ENCODE results near the gene IRF2BP2. TPM values are rescaled to one million over a fixed set of nuclear protein-coding genes. Genes with fewer than 3 reads are reported as not detected.

Gene IRF2BP2
- total and polyA plus RNA-seq, 2 of the 13 experiments (the other 11 are each of a cell fraction or from before 2014, with no cell fraction given): 140 to 147 TPM

DNA sequence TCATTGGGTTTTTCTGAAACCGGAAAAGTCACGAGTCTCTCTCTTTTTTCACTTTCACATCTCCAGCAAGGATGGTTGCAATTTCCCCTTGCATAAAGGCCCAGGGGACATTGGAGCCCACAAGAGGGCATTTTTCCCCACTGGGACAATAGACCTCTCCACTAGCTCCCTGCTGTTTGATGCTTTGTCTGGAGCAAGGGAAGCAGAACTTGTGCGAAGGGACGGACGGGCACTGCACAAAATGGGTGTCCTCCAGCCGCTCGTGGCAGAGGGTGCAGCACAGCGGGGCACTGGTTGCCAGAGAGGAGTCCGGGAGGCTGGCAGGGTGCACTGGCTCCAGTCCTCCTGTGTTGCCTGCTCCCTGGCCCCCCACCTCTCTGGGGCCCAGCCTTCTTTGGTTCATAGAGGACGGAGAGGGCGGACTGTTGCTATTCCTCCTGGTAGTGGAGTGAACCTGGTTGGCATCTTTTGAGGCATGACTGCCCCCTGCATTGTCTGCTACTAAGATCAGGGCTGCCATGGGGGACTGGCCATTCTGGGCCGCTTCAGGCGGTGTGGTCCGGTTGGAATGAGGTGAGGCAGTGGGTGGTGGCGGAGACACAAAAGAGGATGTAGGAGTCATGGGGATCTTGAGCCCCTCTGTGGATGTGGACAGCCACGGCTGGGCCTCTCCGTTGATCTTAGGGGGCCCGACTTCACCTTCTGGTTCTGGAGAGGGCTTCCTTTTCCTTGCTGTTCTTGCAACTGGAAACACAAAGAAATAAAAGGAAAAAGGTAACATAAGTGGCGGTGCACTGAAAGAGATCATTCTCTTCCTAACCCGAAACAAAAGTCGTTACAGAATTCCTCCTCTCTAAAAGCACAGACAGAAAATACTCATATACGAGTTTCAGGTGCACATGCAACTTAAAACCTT, 2.6 kb downstream of the IRF2BP2 start (continued):
- TF ChIP-seq MAFK (conservative IDR thresholded peaks at IDR 0.05 in 1 of 2, IDR thresholded peaks at IDR 0.05 in 1 of 2; ENCODE audit: low read length in 2 of 2): no peak
- TF ChIP-seq PAWR (CRISPR knock-in tag; IDR thresholded peaks at IDR 0.05; ENCODE audit: borderline replicate concordance): no peak
- TF ChIP-seq, protein P1, sequence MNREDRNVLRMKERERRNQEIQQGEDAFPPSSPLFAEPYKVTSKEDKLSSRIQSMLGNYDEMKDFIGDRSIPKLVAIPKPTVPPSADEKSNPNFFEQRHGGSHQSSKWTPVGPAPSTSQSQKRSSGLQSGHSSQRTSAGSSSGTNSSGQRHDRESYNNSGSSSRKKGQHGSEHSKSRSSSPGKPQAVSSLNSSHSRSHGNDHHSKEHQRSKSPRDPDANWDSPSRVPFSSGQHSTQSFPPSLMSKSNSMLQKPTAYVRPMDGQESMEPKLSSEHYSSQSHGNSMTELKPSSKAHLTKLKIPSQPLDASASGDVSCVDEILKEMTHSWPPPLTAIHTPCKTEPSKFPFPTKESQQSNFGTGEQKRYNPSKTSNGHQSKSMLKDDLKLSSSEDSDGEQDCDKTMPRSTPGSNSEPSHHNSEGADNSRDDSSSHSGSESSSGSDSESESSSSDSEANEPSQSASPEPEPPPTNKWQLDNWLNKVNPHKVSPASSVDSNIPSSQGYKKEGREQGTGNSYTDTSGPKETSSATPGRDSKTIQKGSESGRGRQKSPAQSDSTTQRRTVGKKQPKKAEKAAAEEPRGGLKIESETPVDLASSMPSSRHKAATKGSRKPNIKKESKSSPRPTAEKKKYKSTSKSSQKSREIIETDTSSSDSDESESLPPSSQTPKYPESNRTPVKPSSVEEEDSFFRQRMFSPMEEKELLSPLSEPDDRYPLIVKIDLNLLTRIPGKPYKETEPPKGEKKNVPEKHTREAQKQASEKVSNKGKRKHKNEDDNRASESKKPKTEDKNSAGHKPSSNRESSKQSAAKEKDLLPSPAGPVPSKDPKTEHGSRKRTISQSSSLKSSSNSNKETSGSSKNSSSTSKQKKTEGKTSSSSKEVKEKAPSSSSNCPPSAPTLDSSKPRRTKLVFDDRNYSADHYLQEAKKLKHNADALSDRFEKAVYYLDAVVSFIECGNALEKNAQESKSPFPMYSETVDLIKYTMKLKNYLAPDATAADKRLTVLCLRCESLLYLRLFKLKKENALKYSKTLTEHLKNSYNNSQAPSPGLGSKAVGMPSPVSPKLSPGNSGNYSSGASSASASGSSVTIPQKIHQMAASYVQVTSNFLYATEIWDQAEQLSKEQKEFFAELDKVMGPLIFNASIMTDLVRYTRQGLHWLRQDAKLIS (CRISPR knock-in tag; IDR thresholded peaks at IDR 0.05): peak; percentile 99
- TF ChIP-seq ZNF136 (CRISPR knock-in tag; IDR thresholded peaks at IDR 0.05; ENCODE audit: low read depth): 0 out of 2 replicates have a peak, but pooled peaks have one; percentile 18
- peak; percentile 52; the same call in 1 of the 2 replicates for TF ChIP-seq HOXA5 (CRISPR knock-in tag; IDR thresholded peaks at IDR 0.05)
- TF ChIP-seq AKAP8 (CRISPR knock-in tag; IDR thresholded peaks at IDR 0.05): 0 out of 2 replicates have a peak, but pooled peaks have one; percentile 18
- no peak; the same call in 1 of the 2 replicates for TF ChIP-seq KDM5B (CRISPR knock-in tag; IDR thresholded peaks at IDR 0.05; ENCODE audit: borderline replicate concordance)
- TF ChIP-seq RBM39 (IDR thresholded peaks at IDR 0.05; ENCODE audit: low read depth, low read length, poor library complexity, severe bottlenecking): peak; percentile 77
- peak; percentile 40 for TF ChIP-seq ASH2L (IDR thresholded peaks at IDR 0.05; ENCODE audit: insufficient read length, low read depth, low read length)
- TF ChIP-seq RBFOX2 (IDR thresholded peaks at IDR 0.05; ENCODE audit: low read depth, low read length): peak; percentile 87
- peak; percentile 45 for TF ChIP-seq AGO1 (IDR thresholded peaks at IDR 0.05; ENCODE audit: low read depth, low read length, poor library complexity, severe bottlenecking)
- TF ChIP-seq ZNF232 (CRISPR knock-in tag; IDR thresholded peaks at IDR 0.05; ENCODE audit: borderline replicate concordance): peak; percentile 63; the same call in 1 of the 2 replicates
- TF ChIP-seq ZNF577 (CRISPR knock-in tag; IDR thresholded peaks at IDR 0.05; ENCODE audit: borderline replicate concordance, low read depth): no peak
- peak; percentile 18; the same call in 1 of the 2 replicates for TF ChIP-seq MLLT10 (CRISPR knock-in tag; IDR thresholded peaks at IDR 0.05)
- TF ChIP-seq ZNF883 (CRISPR knock-in tag; IDR thresholded peaks at IDR 0.05; ENCODE audit: not compliant biosample characterization): peak; percentile 49
- TF ChIP-seq, protein P2, sequence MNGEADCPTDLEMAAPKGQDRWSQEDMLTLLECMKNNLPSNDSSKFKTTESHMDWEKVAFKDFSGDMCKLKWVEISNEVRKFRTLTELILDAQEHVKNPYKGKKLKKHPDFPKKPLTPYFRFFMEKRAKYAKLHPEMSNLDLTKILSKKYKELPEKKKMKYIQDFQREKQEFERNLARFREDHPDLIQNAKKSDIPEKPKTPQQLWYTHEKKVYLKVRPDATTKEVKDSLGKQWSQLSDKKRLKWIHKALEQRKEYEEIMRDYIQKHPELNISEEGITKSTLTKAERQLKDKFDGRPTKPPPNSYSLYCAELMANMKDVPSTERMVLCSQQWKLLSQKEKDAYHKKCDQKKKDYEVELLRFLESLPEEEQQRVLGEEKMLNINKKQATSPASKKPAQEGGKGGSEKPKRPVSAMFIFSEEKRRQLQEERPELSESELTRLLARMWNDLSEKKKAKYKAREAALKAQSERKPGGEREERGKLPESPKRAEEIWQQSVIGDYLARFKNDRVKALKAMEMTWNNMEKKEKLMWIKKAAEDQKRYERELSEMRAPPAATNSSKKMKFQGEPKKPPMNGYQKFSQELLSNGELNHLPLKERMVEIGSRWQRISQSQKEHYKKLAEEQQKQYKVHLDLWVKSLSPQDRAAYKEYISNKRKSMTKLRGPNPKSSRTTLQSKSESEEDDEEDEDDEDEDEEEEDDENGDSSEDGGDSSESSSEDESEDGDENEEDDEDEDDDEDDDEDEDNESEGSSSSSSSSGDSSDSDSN (CRISPR knock-in tag; IDR thresholded peaks at IDR 0.05): peak; percentile 61
- TF ChIP-seq AGO2 (optimal IDR thresholded peaks at IDR 0.05; ENCODE audit: low read depth, low read length): peak; percentile 99
- TF ChIP-seq ZFP91 (CRISPR knock-in tag; IDR thresholded peaks at IDR 0.05; ENCODE audit: borderline replicate concordance): peak; percentile 12; the same call in 1 of the 2 replicates
- peak; percentile 81 for TF ChIP-seq SRY (CRISPR knock-in tag; IDR thresholded peaks at IDR 0.05)

Data from HepG2 (cell line).